SK-N-SH (cell line): ENCODE measurements around the gene PADI2.
A peak's percentile ranks its signal among the peaks of the same experiment; 100 is the strongest.

Experiments
- CTCF ChIP-seq: fragments of 200-600 bp; sonication (generic); IDR thresholded peaks from 2 replicates; pipeline ENCODE4 v1.6.1; 2017; ENCODE audit warnings: antibody characterized with exemption, mild to moderate bottlenecking, moderate library complexity
- EP300 ChIP-seq, 2 experiments: IDR thresholded peaks; 2 replicates each; pipeline versions ENCODE4 v1.4.0 to v1.6.1; 2012; ENCODE audit warnings: borderline replicate concordance in 1 of 2, low read depth in 1 of 2, low read length in 1 of 2
- EZH2phosphoT487 ChIP-seq: fragments of 200-600 bp; sonication (generic); IDR thresholded peaks from 2 replicates; pipeline ENCODE4 v1.6.1; 2017; ENCODE audit warnings: low read depth, mixed run types, mild to moderate bottlenecking, antibody characterized with exemption, moderate library complexity, borderline replicate concordance
- FOXJ3 ChIP-seq: sonication (generic); formaldehyde crosslinking; IDR thresholded peaks from 2 replicates; pipeline ENCODE4 v1.5.1; 2020; ENCODE audit warnings: mild to moderate bottlenecking, missing genetic modification reagents
- POLR2AphosphoS5 ChIP-seq: IDR thresholded peaks from 2 replicates; pipeline ENCODE4 v1.6.1; 2012; ENCODE audit warnings: low read depth, low read length
- REST ChIP-seq: IDR thresholded peaks from 2 replicates; pipeline ENCODE4 v1.6.1; 2012; ENCODE audit warnings: mild to moderate bottlenecking, low read depth, low read length, moderate library complexity
- TAF1 ChIP-seq: IDR thresholded peaks from 2 replicates; pipeline ENCODE4 v1.6.1; 2012; ENCODE audit warnings: low read depth, mild to moderate bottlenecking, low read length, moderate library complexity, borderline replicate concordance
- TCF12 ChIP-seq: IDR thresholded peaks from 2 replicates; pipeline ENCODE4 v1.4.0; 2012
- USF1 ChIP-seq: IDR thresholded peaks from 2 replicates; pipeline ENCODE4 v1.4.0; 2012; ENCODE audit warnings: low read depth, borderline replicate concordance
- YY1 ChIP-seq: IDR thresholded peaks from 2 replicates; pipeline ENCODE4 v1.4.0; 2012; ENCODE audit warnings: low read depth, mild to moderate bottlenecking

- TF ChIP-seq CTCF = no peak
- TF ChIP-seq FOXJ3 = no peak
- no peak for TF ChIP-seq REST
- peak; percentile 67; the same call in 1 of the 2 replicates for TF ChIP-seq USF1
- no peak for TF ChIP-seq TAF1
- TF ChIP-seq YY1 = no peak
- TF ChIP-seq EP300 (IDR thresholded peaks at IDR 0.05; ENCODE audit: borderline replicate concordance in 1 of 2, low read depth in 1 of 2, low read length in 1 of 2) = no peak
- no peak for TF ChIP-seq EZH2phosphoT487
- no peak for TF ChIP-seq POLR2AphosphoS5
- no peak for TF ChIP-seq TCF12
These were observed 42.0 kb upstream of the PADI2 start for GRCh38 chr1:17161137-17161740.
